Measurements from ENCODE around the gene SHPK.

The SHPK gene, protein sequence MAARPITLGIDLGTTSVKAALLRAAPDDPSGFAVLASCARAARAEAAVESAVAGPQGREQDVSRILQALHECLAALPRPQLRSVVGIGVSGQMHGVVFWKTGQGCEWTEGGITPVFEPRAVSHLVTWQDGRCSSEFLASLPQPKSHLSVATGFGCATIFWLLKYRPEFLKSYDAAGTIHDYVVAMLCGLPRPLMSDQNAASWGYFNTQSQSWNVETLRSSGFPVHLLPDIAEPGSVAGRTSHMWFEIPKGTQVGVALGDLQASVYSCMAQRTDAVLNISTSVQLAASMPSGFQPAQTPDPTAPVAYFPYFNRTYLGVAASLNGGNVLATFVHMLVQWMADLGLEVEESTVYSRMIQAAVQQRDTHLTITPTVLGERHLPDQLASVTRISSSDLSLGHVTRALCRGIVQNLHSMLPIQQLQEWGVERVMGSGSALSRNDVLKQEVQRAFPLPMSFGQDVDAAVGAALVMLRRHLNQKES

DNA sequence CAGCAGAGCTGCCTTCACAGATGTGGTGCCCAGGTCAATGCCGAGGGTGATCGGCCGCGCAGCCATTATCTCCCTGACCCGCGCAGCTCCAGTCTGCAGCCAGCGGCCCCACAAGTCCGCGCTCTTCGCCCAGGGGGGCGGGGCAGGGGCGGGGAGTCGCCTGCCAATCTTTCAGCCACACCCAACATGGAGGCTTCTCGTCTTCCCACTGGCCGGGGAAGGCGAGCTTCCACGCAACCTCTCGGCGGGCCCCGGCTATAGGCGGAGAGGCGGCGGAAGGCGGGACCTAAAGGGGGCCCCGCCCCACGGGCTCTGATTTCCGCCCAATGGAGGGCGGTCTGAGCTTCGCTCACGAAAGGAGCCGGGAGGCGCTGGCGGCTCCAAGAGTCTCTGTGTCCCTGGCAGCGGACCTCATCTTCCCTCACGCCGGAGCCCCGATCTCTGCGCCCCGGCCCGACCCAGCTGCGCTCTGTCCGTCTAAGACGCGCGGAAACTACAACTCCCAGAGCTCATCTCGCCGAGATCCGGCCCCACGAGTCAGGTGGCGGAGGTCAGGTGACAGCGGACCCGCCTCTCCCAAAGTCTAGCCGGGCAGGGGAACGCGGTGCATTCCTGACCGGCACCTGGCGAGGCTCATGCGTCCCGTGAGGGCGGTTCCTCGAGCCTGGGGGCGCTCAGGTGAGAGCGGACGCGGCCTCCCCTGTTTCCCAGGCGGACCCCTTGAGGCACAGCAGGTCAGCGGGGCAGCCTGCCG lies at the start of gene SHPK, which contains the start of gene CTNS:
SHPK (minus strand) TSS at position 97 of the 754 bp plus-strand sequence; CDS start at position 66, 31 bp downstream.
CTNS (plus strand) TSS at position 607 of the 754 bp plus-strand sequence. CDS start 3,447 bp downstream, outside the sequence.
- peak; percentile 88 to 91 (median 90) for DNase-seq (ENCODE audit: low read depth in 3 of 3)

DNA sequence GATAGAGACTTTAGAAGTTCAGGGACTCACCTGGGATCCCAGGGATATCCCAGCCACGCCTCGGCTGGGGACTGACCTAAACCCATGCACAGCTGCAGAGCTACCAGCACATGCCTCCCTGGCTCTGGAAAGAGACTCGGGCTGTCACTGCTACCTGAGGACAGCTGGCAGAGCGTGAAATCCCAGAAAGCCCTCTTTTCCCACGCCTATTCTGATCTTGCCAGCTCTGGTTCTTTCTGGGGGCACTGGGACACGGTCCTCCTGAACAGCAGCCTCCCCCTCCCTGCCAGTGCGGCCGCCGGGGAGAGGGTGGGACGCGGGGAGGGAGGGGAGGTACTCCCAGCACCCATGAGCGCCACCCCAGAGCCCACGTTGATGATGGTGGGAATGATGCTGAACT lies 49.1 kb upstream of the SHPK start:
- no peak for DNase-seq (ENCODE audit: low read depth in 3 of 3)

DNA sequence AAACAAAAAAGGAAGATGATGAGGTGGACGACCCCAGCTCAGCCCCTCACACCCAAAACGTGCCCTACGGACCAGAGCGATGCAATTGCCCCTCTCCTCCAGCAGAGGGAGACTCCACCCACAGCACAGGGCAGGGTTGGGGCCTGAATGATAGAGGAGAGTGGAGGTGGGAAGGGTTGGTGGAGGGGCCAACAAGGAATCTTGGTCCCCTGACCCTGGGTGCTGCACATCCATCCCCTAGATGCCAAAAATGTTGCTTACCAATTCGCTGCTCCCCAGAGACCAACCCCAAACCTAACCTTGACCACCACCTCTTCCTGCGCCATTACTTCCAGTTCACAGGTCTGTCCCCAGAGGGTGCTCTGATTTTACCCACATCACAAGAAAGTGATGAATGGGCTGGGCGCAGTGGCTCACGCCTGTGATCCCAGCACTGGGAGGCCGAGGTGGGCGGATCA lies 47.0 kb upstream of the SHPK start:
- peak; percentile 33 to 35 (median 33) for DNase-seq (ENCODE audit: low read depth in 3 of 3)

DNA sequence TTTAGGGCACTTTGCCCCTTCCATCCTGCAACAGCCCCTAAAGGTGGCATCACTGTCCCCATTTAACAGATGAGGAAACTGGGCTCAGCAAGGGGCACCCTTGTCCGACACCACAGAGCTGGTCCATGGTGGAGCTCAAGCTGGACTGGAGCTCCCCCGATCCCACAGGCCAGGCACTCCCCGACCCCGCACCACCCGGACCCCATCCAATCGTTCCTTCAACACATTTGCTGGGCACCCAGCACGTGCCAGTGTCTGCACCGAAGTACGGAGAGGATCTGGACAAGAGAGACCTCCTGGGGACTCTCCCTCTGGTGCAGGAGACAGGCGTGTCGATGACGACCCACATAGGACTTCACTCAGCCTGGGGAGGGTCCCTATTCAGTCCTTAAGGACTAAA lies 46.0 kb upstream of the SHPK start:
- DNase-seq (ENCODE audit: low read depth in 3 of 3), result no peak

DNA sequence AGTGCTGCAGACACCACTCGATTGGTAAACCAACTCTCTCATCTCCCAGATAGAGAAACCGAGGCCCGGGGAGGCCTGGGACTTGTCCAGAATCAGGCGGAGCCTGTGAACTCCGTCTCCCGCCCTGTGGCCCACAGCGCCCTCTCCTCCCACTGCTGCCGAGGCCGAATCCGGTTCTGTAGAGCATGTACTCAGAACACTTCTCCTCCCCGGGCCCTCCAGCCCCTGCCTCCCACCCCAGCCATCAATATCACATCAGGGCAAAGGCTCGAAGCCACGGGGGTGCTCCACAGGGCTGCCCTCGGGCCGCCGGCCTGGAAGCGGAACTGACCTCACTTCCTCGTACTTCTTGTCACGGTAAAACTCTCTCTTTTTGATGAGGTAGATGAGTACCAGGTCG lies 45.5 kb upstream of the SHPK start:
- DNase-seq (ENCODE audit: low read depth in 3 of 3), result no peak

DNA sequence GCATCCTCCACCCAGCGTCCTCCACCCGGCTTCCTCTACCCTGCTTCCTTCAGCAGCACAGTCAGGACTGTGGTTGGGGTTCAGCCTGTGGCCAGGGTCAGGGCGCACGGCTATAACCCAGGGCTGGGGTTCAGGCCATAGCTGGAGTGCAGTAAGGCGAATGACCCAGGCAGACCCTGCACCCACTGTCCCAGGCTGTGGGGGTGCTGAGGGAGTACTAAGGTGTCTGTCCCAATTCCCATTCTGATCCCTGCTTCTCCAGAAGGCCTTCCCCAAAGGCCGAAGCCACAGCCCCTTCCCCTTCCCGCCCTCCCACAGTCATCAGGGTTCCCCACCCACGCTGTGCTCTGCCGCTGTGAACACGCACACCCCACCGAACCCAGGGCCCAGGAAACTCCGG lies 45.0 kb upstream of the SHPK start:
- DNase-seq (ENCODE audit: low read depth in 3 of 3), result no peak

DNA sequence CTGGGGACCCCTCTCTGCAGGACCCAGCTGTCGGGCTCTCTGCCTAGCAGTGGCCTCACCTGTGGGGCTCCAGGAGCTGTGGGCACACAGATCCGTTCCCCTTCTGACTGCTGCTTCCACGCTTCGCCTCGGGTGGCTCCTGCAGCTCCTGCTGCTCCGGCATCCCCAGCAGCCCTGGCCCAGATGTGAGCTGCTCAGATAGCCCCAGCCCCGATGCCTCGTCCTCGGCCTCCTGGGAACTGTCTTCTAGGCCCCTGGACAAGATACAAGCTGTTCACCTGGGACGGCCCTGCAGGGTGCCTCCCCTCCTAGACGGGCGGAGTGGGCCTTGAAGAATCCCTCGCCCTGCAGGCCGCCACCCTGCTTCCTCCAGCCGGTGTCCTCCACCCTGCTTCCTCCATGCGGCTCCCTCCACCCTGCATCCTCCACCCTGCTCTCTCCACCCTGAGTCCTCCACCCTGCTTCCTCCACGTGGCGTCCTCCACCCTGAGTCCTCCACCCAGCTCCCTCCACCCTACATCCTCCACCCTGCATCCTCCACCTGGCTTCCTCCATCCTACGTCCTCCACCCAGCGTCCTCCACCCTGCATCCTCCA lies 43.6 kb upstream of the SHPK start:
- no peak for DNase-seq (ENCODE audit: low read depth in 3 of 3)

DNA sequence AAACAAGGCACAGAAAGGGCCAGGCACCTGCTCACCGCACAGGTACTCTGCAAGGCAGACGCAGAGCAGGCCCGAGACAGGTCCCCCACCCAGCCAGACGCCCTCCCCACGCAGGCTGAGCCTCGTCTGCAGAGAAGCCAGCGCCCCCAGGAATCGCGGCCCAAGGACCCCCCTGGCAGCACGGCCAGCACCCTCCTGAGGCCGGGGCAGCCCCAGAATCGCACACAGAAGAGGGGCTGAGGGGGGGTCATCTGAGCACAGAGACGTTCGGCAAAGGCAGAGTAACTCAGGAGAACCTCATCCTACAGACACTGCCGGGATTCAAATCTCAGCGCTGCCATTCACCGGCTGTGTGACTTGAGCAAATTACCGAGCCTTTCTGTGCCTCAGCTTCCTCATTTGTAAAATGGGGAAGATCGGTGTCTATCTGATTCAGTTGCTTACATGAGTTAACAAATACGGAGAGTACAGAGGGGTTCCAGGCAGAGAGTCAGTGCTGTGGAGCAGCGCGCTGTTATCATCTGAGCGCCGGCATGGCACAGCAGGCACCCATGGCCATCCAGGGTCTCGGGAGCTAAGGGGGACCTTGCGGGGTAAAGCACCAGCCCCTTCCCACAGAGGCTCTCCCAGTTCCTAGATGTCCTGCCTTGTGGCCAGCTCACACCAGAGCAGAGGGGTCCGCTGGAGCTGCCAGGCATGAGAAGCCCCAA lies 42.9 kb upstream of the SHPK start:
- DNase-seq (ENCODE audit: low read depth in 3 of 3), result no peak

DNA sequence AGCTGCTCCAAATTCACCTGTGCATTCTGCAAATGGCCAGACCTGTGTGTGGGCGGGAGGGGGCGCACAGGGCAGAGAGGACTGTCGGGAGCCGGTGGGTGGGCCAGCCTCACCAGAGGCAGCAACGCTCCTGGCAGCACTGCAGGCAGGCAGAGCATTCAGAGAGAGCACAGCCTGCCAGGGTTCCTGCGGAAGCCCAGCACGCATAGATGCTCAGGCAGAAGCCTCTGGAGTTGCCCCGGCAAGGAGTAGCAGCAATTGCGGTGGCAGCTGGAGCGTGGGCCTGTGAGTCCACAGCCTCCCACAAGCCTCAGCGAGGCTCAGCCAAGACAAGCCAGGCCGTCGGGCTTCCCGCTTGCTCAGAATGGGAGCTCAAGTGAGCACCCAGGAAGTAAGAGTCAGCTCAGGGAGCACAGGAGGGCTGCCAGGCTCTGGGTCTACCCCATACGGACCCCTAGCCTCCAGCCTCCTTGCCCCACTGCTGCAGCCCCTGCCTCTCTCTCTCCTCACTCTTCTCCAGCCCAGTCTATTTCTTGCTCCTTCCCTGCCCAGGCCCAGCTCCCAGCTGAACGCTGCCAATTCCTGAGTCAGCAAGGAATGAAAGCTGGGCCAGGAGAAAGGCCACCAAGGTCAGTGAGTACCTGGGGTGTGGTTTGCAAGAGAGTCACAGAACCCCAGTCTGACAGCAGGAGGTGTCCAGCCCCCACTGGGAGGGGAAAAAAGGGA lies 42.2 kb upstream of the SHPK start:
- no peak for DNase-seq (ENCODE audit: low read depth in 3 of 3)

DNA sequence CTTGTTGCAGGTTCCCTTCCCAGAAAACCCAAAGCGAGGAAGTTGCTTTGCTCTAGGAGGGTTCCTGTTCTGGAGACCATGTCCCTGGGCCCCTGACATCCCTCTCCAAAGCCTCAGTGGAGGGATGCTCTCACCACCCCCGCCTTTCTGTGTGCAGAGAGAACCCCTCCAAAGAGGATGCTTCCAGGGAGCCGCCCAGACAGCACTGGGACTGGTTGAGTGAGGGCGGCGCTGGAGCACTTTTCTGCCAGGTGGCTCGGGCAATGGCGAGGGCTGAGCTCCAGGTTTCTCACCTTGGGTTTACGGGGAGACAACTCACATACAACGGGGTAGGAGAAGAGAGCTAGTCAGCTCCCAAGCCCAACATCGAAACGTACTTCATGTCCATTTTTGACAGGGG lies 39.8 kb upstream of the SHPK start:
- DNase-seq (ENCODE audit: low read depth in 3 of 3), result no peak

DNA sequence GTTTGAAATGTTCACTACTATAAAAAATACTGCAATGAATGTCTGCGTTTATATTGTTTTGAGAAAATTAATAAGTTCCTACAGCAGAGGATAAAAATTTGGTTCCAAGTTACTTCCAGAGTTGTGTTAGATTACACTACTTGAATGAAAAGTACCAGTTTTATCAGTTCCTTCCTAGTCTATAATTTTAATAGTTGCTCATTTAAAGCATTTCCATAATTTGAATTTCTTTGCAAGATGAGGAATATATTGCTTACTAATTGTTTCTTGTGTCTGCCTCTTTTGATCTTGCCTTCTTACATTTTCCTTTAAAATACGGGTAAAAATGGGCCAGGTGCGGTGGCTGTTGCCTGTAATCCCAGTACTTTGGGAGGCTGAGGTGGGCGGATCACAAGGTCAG lies 36.5 kb upstream of the SHPK start:
- DNase-seq (ENCODE audit: low read depth in 3 of 3), result no peak

DNA sequence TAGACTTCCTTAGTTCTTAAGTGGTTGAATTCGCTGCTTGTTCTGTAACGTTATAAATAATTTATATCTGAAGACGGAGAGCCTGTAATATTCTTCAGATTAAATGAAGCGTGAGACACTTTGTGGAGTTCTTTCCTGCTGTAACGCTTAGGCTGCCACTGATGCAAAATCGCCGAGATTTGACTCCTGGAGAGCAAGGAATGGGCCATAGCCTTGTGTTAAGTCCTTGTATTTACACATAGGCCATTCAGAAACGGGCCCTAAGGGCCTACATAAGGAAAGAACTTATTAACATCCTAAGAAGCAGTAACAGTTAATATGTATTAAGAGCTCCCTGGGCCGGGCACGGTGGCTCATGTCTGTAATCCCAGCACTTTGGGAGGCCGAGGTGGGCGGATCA lies 33.5 kb upstream of the SHPK start:
- no peak for DNase-seq (ENCODE audit: low read depth in 3 of 3)

DNA sequence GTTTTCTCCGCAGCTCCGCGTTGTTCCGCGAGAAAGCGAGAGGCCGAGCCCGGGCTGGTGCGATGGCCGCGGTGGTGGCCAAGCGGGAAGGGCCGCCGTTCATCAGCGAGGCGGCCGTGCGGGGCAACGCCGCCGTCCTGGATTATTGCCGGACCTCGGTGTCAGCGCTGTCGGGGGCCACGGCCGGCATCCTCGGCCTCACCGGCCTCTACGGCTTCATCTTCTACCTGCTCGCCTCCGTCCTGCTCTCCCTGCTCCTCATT lies 33.0 kb upstream of the SHPK start:
- DNase-seq (ENCODE audit: low read depth in 3 of 3), result no peak

DNA sequence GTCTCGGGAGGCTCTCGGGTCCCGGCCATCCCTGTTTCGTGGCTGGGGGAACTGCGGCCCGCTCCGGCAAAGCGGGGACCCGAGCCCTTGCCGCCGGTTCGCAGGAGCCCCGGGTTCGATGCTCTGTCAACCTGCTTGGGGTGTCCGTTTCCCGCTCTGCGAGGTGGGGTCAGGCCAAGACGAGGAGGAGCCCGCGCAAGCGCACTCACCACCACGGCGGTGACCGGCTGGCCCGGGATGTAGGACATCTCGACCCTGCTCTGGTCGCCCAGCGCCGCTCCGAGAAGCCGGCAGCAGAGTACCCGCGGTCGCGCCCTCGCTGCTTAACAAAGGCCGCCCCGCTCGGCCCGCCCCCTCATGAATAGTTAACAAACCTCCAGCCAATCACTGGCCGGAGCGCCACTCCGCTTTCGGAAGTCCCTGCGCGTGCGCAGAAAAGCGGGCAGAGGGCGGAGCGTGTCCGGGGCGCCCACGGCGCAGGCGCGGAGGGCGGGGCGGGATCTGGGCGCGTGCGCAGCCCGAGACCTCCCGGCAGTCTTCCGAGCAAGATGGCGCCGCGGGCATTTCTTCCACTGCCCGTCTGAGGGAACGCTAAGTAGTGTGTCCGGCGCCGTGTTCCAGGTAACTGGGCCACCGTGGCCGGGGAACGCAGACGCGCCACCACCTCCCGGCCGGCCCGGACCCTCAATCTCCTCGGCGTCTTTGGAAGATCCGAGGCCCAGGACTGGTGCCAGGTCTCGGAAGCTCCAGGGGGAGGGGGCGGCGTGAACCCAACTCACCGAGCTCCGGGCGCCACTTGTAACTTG lies 32.4 kb upstream of the SHPK start, which contains the start of the genes EMC6 and TAX1BP3:
EMC6 (plus strand) TSS at position 534 of the 806 bp plus-strand sequence. CDS start 335 bp downstream, outside the sequence.
TAX1BP3 (minus strand) TSS at position 300 of the 806 bp plus-strand sequence; CDS start at position 248, 52 bp downstream.
- peak; percentile 97 to 99 (median 99) for DNase-seq (ENCODE audit: low read depth in 3 of 3)

DNA sequence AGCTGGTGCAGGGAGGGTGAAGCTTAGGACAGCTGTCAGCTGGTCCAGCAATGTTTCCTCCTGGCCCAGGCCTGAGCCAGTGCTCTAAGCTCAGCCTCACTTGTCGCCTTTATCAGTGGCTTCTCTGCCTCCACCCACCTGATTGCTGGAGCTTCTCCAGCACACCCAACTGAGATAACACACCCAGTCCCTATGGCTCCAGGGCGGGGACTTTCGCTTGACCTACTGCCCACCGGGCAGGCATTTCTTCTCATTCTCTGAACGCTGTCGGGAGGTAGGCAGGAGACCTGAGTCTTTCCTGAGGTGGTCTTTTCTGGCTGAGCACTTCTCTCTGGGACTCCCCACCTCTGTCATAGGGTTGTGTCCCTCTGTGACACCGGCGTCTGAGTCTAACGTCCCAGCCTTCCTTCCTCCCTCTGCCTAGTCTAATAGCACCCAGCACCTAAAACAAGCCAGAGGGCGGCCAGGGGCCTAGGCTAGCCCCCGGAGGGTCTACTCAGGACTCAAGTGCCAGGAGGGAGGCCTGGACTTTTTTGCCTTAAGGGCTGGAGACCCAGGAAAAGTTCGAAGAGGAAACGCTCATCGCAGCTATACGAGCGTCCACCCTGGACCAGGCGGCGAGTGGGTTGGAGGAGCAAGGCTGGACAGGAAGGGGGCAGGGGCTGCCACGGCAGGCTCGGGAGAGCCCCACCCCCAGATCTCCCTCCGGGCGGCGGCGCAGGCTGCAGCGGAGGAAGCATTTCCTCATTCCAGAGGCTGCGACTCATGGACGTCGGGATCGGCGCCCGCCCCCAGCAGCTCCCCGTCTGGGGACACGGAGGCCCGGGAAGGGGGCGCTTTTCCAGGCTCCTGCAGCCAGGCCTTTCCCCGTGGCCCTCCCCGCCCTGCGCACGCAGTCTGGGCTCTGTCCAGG lies 31.6 kb upstream of the SHPK start:
- DNase-seq (ENCODE audit: low read depth in 3 of 3), result no peak

DNA sequence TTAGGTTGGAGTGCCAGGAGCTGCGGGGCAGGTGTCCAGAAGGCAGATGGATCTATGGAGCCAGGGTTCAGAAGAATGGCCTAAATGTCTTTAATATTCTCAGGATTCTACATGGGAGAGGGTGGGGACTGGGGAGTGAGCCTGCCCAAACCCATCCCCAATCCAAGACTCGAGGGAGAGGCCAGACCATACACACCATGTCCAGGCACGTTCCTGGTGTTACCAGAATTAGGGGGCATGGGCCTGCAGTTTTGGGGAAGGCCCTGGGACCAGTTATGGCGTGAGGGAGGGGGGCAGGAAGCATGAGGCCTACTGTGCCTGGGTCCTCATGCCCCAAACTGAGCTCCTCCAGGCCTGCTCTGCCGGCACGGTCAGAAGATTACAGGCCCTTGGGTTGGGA lies 30.5 kb upstream of the SHPK start:
- DNase-seq (ENCODE audit: low read depth in 3 of 3), result no peak

DNA sequence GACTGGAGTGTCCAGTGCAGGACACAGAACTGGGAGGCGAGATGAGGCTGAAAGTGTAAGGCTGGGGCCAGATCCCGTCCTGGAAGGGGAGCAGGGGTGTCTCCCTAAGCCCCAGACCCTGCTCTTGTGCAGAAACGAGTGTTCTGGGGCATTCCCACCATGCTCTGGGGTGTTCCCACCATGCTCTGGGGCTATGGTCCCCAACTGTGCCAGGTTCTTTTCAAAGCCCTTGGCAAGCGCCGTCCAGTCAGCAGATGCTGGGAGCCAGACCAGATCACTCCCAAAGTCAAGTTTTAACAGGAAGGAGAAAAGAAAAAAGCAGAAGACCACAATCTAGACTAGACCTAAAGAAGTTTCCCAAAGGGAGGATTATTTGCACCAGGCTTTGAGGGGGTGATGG lies 29.8 kb upstream of the SHPK start:
- no peak for DNase-seq (ENCODE audit: low read depth in 3 of 3)

DNA sequence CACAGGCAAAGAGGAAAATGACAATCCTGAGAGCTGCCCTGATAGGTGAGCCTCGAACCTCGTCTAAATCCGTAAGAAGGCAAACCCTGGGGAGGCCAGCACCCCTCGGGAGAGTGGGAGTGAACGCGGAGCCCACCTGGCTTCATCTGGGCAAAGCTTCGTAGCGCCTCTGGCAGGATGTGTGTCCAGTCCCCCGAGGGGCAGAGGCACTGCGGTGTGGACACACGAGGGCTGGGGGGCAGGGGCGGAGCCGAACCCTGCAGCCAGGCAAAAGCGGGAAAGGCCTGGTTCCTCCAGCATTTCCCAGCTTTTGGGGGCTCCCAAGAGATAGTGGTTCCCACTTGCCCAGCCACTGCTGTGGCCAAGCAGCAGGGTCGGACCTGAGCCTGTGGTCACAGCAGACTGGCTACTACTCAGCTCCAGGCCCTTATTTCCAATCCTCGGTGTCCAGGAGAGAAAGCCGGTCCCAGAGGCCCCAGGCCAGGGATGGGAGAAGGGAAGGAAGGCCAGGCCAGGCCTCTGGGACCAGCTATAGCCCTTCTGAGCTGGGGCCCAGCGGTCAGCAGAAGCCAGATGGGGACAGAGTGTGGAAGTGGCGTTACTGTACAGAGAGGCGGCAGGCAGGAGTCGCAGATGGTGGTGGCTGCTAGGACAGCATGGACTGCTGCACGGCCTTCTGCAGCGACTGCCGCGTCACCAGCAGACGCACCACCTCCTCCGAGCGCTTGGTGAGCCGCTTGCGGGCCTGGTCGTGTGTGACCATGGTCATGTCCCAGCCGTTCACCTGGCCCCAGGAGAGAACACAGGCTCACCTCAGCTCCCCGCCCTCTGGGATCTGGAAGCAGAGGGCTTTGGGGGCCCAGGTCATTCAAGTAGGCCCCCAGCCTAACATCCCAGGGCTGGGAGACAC lies 27.3 kb upstream of the SHPK start:
- DNase-seq (ENCODE audit: low read depth in 3 of 3), result no peak

Measured in stimulated activated CD4-positive, alpha-beta T cell treated with anti-CD3 and anti-CD28 coated beads, TNF-alpha, amount 100 ng/mL, for 4 hours (primary cell).